Measurements from ENCODE around the gene SPCS3.
"Not testable (repeated sequence)": the region's sequence is repeated elsewhere in the genome, so short reads cannot be mapped to it uniquely, and the experiment has no call there.

SPCS3 gene

DNA sequence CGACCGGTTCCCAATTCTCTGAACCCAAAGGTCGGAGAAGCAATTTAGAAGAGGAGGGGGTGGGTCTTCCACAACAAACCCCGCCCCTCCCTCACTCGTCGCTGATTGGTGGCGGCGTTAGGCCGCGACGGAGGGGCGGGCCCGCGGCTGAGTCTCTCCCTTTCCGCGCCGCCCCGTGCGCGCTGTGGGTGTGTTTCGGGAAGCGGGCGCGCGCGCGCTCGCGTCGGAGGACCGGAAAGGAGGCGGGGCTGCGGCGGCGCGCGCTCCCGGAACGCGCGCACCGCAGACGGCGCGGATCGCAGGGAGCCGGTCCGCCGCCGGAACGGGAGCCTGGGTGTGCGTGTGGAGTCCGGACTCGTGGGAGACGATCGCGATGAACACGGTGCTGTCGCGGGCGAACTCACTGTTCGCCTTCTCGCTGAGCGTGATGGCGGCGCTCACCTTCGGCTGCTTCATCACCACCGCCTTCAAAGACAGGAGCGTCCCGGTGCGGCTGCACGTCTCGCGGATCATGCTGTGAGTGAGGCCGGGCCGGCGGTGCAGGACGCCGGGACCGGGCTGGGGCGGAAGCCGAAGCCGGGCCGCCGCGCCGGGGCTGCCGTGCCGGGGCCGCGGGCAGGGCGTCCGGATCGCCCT lies at the start of gene SPCS3:
Gene SPCS3, plus strand, starts transcription at position 263 of the 636 bp plus-strand sequence. Its CDS starts 111 bp downstream, at position 374.
- DNase-seq: peak; percentile 67 to 82

GRCh38 chr4:176270669-176271068 lies 49.1 kb upstream of the SPCS3 start:
- peak; percentile 76 to 92 for DNase-seq

- no peak for DNase-seq
Observed at GRCh38 chr4:176271749-176272148, 48.0 kb upstream of the SPCS3 start.

DNA sequence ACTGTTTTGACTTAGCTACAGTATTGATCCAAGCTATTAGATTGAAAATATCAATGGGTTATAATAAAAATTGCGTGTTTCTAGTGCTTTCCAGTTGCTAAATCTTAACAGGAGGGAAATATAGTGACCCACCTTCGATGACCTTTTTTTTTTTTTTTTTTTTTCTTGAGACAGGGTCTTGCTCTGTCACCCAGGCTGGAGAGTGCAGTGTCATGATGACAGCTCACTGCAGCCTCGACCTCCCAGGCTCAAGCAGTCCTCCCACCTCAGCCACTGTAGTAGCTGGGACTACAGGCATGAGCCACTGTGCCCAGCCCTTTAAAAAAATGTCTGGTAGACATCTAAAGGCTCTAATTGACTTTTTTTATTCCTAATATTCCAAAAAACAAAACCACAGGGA lies 47.0 kb upstream of the SPCS3 start:
- no peak for DNase-seq

- DNase-seq: no peak
Observed at GRCh38 chr4:176273736-176274135, 46.0 kb upstream of the SPCS3 start.

DNA sequence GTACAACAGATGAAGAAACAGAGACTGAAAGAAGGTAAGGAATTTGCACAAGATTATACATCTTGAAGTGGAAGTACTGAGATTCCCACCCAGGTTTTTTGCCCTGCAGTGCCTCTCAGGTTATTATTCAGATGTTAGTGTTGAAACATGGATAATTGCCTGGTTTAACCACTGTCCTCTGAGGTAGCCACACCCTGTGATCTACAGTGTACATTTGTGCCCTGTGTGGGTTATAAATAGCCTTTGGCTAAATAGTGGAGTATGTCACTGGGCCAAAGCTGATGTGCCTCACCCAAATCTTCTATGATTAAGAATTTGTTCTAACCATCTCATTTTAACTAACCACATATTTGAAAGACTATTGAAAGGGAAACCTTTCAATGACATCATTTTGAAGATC lies 45.3 kb upstream of the SPCS3 start:
- DNase-seq: no peak

DNA sequence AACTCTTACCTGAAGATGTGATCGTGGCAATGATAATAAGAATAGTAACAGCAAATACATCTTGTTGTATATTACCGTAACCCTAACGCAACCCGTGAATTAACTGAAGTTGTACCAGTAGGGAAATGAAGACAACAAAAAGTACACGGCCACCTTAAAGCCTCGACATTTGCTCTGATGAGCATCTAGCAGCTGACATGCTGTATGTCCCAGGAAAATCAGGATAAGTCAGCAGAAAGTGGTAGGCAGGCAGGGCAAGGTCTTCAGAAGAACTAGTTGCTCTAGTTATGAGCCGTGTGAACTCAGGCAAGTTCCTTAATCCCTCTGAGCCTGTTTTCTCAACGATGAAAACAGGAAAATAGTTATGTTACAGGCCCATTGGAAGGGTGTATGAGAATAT lies 43.1 kb upstream of the SPCS3 start:
- no peak for DNase-seq

GRCh38 chr4:176277162-176277904 lies 42.4 kb upstream of the SPCS3 start:
- peak in 1 of 2 experiments; percentile 44 for DNase-seq

DNA sequence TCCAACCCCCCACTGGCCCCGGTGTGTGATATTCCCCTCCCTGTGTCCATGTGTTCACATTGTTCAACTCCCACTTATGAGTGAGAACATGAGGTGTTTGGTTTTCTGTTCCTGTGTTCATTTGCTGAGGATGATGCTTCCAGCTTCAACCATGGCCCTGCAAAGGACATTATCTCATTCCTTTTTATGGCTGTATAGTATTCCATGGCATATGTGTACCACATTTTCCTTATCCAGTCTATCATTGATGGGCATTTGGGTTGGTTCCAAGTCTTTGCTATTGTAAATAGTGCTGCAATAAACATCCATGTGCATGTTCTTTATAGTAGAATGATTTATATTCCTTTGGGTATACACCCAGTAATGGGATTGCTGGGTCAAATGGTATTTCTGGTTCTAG lies 40.2 kb upstream of the SPCS3 start:
- DNase-seq: not testable (repeated sequence)

GRCh38 chr4:176286728-176287127 lies 33.0 kb upstream of the SPCS3 start:
- DNase-seq: no peak

- no peak for DNase-seq
Observed at GRCh38 chr4:176287546-176287945, 32.2 kb upstream of the SPCS3 start.

DNA sequence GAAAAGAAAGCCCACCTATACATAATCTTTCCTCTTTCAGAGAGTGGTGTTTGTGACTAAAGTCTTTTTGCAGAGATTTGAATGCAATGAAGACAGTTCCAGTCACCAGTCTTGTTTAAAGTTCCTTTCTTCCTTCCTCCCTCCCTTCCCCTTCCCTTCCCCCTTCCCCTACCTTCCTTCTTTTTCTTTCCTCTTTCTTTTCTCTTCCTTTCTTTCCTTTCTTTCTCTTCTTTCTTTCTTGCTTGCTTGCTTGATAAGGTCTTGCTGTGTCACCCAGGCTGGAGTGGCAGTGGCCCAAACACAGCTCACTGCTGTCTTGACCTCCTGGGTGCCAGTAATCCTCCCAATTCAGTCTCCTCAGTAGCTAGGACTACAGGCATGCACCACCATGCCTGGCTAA lies 31.7 kb upstream of the SPCS3 start:
- DNase-seq: no peak

- no peak for DNase-seq
Observed at GRCh38 chr4:176289561-176289960, 30.2 kb upstream of the SPCS3 start.

GRCh38 chr4:176290520-176290919 lies 29.2 kb upstream of the SPCS3 start:
- no peak for DNase-seq

- DNase-seq: no peak
Observed at GRCh38 chr4:176291748-176292147, 28.0 kb upstream of the SPCS3 start.

DNA sequence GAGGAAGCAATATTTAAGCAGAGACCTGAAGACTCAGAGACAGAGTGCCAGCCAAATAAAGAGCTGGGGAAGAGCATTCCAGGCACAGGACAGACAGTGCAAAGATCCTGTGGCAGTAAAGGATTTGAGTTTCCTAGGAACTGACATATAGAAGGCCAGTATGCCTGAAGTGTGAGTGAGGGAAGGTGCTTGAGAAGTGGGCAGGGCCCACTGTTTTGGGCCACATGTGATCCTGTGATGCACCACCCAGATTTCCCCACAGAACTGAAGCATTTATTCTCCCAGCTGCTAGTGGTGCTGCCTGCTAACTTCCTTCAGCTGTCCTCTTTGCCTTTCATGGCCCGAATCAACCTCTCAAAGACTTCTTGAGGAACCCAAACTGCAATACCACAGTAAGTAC lies 26.8 kb upstream of the SPCS3 start:
- no peak for DNase-seq

DNA sequence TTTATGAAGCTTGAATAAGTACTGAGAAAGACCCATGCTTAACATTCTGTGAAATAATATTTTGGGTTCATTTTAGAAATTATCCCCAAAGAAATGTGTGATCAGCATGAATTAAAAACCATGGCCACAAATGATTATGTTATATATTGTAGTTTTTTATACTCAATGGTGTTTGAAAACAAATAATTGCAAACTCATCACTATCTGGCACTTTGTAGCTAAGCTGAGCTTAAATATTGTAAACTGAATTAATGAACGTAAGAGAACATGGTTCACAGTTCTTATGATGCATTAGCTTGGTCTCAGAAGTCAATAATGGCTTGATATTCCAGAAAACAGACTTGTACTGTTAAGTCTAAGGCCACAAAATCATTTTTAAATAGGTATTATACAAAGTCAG lies 26.1 kb upstream of the SPCS3 start:
- DNase-seq: no peak

- DNase-seq: not testable (repeated sequence)
Observed at GRCh38 chr4:176295907-176296306, 23.9 kb upstream of the SPCS3 start.

DNA sequence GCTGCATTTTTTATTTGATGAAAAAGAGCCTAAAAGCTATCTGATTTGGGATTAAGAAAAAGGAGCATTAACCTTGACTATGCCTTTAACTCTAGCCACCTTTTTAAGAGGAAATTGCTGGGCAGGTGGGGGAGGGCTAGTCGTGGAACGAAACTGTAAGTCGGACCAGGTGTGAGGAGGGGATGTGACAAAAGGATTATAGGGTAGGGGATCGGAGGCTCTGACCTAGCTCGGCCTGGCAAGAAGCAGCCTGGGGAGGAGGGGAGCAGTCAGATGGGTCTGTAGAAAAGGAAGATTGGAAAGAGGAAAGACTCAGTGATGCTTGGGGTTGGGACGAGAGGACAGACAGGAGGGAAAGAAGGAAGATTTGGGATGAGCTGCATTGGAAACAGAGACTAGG lies 21.1 kb upstream of the SPCS3 start:
- no peak for DNase-seq

DNA sequence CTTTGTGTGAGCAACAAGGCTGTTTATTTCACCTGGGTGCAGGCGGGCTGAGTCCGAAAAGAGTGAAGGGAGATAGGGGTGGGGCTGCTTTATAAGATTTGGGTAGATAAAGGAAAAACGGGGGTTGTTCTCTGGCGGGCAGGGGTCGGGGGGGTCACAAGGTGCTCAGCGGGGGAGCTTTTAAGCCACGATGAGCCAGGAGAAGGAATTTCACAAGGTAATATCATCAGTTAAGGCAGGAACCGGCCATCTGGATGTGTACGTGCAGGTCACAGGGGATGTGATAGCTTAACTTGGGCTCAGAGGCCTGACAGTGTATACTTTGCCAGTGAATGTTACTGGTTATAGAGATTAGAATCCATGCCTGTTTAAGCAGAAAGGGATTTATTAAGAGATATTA lies 19.7 kb upstream of the SPCS3 start:
- DNase-seq: no peak

GRCh38 chr4:176300565-176300964 lies 19.2 kb upstream of the SPCS3 start:
- DNase-seq: no peak

DNA sequence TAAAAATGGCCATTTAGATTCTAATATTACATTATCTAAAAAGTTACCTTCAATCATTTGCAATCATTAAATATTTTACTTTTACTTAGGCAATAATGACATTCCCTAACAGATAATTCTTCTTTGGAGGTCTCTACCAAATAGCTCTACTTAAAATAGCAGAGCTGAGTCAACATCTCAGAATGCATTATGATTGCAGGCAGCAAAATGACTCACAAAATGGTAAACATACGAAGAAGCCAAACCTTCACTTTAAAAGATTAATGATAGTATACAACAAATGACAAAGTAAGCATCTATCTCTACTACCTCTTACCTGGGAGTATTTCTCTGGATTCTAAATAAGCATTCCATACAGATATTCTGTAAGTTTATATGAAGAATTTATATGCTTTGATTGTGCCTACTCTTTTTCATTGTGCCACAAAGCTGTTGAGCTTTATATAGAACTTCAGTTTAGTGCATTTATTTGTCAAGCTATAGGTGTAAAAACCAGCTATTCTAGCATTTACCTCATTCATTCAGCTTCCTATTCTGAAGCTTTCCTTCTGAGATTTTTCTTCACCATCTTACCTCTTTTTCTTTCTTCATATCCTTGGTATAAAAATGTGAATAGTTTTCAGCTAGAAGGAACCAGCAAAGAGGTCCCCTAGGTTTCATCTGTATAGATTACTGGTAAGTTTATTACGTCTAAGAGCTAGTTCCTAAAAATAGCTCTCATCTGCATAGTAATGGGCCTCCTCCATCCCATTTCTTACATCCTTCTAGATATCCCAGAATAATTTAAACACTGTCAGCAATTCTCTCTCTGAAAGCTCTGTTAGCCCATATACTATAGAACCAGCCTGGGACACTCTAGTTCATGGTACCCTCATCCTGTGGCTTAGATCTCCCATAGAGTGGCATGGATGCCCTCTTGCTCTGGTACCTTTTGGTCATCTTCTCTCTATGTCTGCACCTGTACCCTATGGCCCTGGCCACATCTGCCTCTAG lies 17.2 kb upstream of the SPCS3 start:
- DNase-seq: peak in 1 of 2 experiments; percentile 50

DNA sequence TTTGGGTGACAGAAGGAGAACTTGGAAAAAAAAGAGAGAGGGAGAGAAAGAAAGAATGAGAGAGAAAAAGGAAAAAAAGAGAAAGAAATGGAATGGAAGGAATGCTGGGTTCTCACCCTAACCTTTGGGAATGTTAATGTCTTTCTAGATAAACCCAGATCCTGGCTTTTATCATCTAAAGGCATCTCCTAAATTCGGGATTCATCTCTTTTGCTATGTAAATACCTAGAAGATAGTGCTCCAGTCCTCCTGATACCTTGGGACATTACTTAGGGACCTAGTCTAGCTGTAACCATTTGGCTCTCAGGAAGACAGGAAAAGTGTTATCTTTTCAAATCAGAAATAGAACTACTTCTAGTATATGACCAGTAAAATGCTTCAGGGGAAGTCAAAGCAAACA lies 15.8 kb upstream of the SPCS3 start:
- DNase-seq: no peak
